ENCODE measurements around the gene SUPT7L. TPM values are rescaled to one million over a fixed set of nuclear protein-coding genes. Genes with fewer than 3 reads are reported as not detected.

Gene SUPT7L
- total and polyA plus RNA-seq, 2 of the 4 experiments (the other 2 are of a cell fraction): 16.7 to 33.4 TPM

GRCh38 chr2:27705851-27706622, 42.6 kb upstream of the SUPT7L start:
- in situ Hi-C loops (cut with MboI; ENCODE audit: low sequenced_read_pairs) (no loop called here), dilution Hi-C loops (cut with HindIII; ENCODE audit: low sequenced_read_pairs, unreplicated experiment) (no loop called here), intact Hi-C loops (cut with micrococcal nuclease) (loop anchor here (10.0 kb wide), 1 partner anchor 859 kb away; no protein-coding TSS in a partner anchor)
- DNase-seq (peak; percentile 99), ATAC-seq (ENCODE audit: low read depth) (peak; percentile 67)
- Histone ChIP-seq H3K4me3 (ENCODE audit: insufficient read depth, low read depth, low read length) (no peak overlapping the region), H3K27me3 (ENCODE audit: control insufficient read depth, insufficient read depth, low read length) (no peaks in the 10 kb centered on the region), H3K4me2 (ENCODE audit: low read depth, low read length) (no peak overlapping the region), H2BK20ac (ENCODE audit: low read depth, low read length) (peak overlapping the region; percentile 84), H2AFZ (replicated peaks; ENCODE audit: low read length, poor library complexity) (peak overlapping the region; percentile 71), H4K20me1 (ENCODE audit: insufficient read depth, low read length) (no peaks in the 10 kb centered on the region), H3K4ac (ENCODE audit: low read depth, low read length) (peak overlapping the region; percentile 83), H3K23ac (ENCODE audit: low read depth, low read length) (peak overlapping the region; percentile 14; the same call in 1 of the 2 replicates), H2BK15ac (ENCODE audit: low read depth, low read length) (peak overlapping the region; percentile 5; the same call in 1 of the 3 replicates), H3K56ac (ENCODE audit: extremely low read depth, insufficient read depth, low read length) (peak overlapping the region; percentile 5; the same call in 1 of the 2 replicates), H2BK5ac (ENCODE audit: low read depth, low read length, poor library complexity, severe bottlenecking) (peak overlapping the region; percentile 83), H3K79me1 (ENCODE audit: low read depth in 1 of 2, low read length in 2 of 2) (0 out of 4 replicates have a peak, but pooled peaks cover 0 to 6% of the 10 kb centered on the region in 2 experiments), H3K18ac (ENCODE audit: low read depth, low read length) (peak overlapping the region; percentile 57), H2BK120ac (ENCODE audit: low read depth, low read length) (peak overlapping the region; percentile 80), H3K36me3 (ENCODE audit: control insufficient read depth, insufficient read depth, low read length) (no peaks in the 10 kb centered on the region), H3K9ac (ENCODE audit: low read depth, low read length) (no peak overlapping the region), H4K91ac (ENCODE audit: insufficient read depth, low read depth, low read length) (peak overlapping the region; percentile 27), H2AK5ac (ENCODE audit: low read depth, low read length) (peak overlapping the region; percentile 83), H4K8ac (ENCODE audit: low read depth in 2 of 2, low read length in 2 of 2) (peak overlapping the region in 1 of 2 experiments; percentile 74; a peak in 2 of 4 replicates), H3K9me1 (ENCODE audit: insufficient read depth, low read length) (peaks cover 17% of the 10 kb centered on the region), H2AK9ac (replicated peaks; ENCODE audit: low read depth, low read length, poor library complexity) (peak overlapping the region; percentile 53), H3K14ac (replicated peaks; ENCODE audit: low read depth, low read length) (peak overlapping the region; percentile 56), H3K9me3 (ENCODE audit: control insufficient read depth, insufficient read depth, low read length) (no peaks in the 10 kb centered on the region), H4K5ac (ENCODE audit: low read depth, low read length) (peak overlapping the region; percentile 13; the same call in 1 of the 2 replicates), H3K27ac (ENCODE audit: insufficient read depth, low read length) (peak overlapping the region; percentile 53), H3K4me1 (ENCODE audit: control insufficient read depth, insufficient read depth, low read length) (peaks cover 18% of the 10 kb centered on the region)
- ChIA-PET CTCF (interaction anchor here (0.5 to 1.8 kb wide), 3 partner anchors 23 to 298 kb away, joined by 3 to 6 read pairs (median 5); no protein-coding TSS in a partner anchor), POLR2A (ENCODE audit: unreplicated experiment) (interaction anchor here (0.6 to 0.8 kb wide), 2 partner anchors 13 to 1132 kb away, joined by 3 read pairs; no protein-coding TSS in a partner anchor)
- WGBS, 2 experiments (ENCODE audit: extremely low coverage in 2 of 2, insufficient read length in 1 of 2): 100% methylated on average over 2 of the region's 4 CpGs; no CpG with 5 or more reads in 1 of the 2 experiments
- no TSS peak for BruUV-seq (replicated peaks)
- TF ChIP-seq RFX5 (IDR thresholded peaks at IDR 0.05; ENCODE audit: low read depth, low read length) (no peak), MAFK (IDR thresholded peaks at IDR 0.05; ENCODE audit: low read depth, low read length) (peak; percentile 48), RCOR1 (IDR thresholded peaks at IDR 0.05; ENCODE audit: insufficient replicate concordance, low read length) (peak; percentile 47), CTCF (conservative IDR thresholded peaks at IDR 0.05; ENCODE audit: low read depth, low read length) (no peak), NFE2L2 (IDR thresholded peaks at IDR 0.05; ENCODE audit: low read depth, low read length) (peak; percentile 90), MXI1 (IDR thresholded peaks at IDR 0.05; ENCODE audit: borderline replicate concordance, low read depth, low read length) (peak; percentile 53; the same call in 1 of the 2 replicates), ELK1 (IDR thresholded peaks at IDR 0.05; ENCODE audit: borderline replicate concordance, low read depth, low read length) (no peak), FOS (IDR thresholded peaks at IDR 0.05; ENCODE audit: low read depth, low read length) (no peak; the same call in 1 of the 2 replicates), POLR2A (IDR thresholded peaks at IDR 0.05; ENCODE audit: low read depth, low read length) (no peak), CEBPB (IDR thresholded peaks at IDR 0.05; ENCODE audit: low read depth, low read length) (peak; percentile 32; the same call in 1 of the 2 replicates), USF2 (IDR thresholded peaks at IDR 0.05; ENCODE audit: low read depth, low read length) (no peak), CHD1 (IDR thresholded peaks at IDR 0.05; ENCODE audit: low read depth, low read length) (no peak), SMC3 (IDR thresholded peaks at IDR 0.05; ENCODE audit: low read depth, low read length) (no peak; the same call in 1 of the 2 replicates)
